H1 (cell line): ENCODE data around the gene MCC. TPM values are rescaled to one million over a fixed set of nuclear protein-coding genes. Genes with fewer than 3 reads are reported as not detected.

Source experiments
- CTCF ChIA-PET: fragments of 300-600 bp; sonication (Branson Sonifier 250); formaldehyde crosslinking; loops from one replicate; lab custom pipeline; 2021; ENCODE audit not compliant: partially characterized antibody; lab: Charles Lee
- POLR2A ChIA-PET: fragments of 300-600 bp; sonication (Branson Sonifier 250); formaldehyde crosslinking; loops from one replicate; lab custom pipeline; 2021; ENCODE audit warnings: inconsistent platforms; ENCODE audit not compliant: partially characterized antibody; lab: Charles Lee
- DNase-seq, 2 experiments: peaks; one replicate each; pipeline versions ENCODE4 v3.0.0 to v3.0.0-alpha.2; 2010 to 2022; ENCODE audit warnings: low spot score in 2 of 2, low read depth in 1 of 2, mixed read lengths in 1 of 2
- FAIRE-seq: peaks from 2 replicates; lab custom pipeline; 2011; peaks lifted over from hg19 to GRCh38; lab: Jason Lieb, UNC
- H2AFZ ChIP-seq: 2 replicates; pipeline ENCODE4 v1.8.1; 2012; ENCODE audit warnings: low read length, inconsistent platforms
- H2AK5ac ChIP-seq: 2 replicates; pipeline ENCODE4 v1.6.1; 2013; ENCODE audit warnings: low read depth, low read length
- H2BK120ac ChIP-seq: replicated peaks from 2 replicates; pipeline ENCODE3; 2013; ENCODE audit warnings: low read depth, low read length, inconsistent platforms
- H2BK12ac ChIP-seq: 2 replicates; pipeline ENCODE4 v1.6.1; 2013; ENCODE audit warnings: low read depth, low read length
- H2BK15ac ChIP-seq: 2 replicates; pipeline ENCODE4 v1.6.1; 2013; ENCODE audit warnings: low read length
- H2BK20ac ChIP-seq: 2 replicates; pipeline ENCODE4 v1.6.1; 2013; ENCODE audit warnings: low read length
- H2BK5ac ChIP-seq: 2 replicates; pipeline ENCODE4 v1.6.1; 2013; ENCODE audit warnings: low read depth, low read length
- H3K14ac ChIP-seq: 2 replicates; pipeline ENCODE4 v1.6.1; 2013; ENCODE audit warnings: inconsistent platforms; ENCODE audit not compliant: insufficient read length
- H3K18ac ChIP-seq: 2 replicates; pipeline ENCODE4 v1.6.1; 2013; ENCODE audit warnings: low read length; ENCODE audit errors: extremely low read depth
- H3K23ac ChIP-seq: 2 replicates; pipeline ENCODE4 v1.6.1; 2013; ENCODE audit warnings: inconsistent platforms; ENCODE audit not compliant: insufficient read length
- H3K23me2 ChIP-seq: 2 replicates; pipeline ENCODE4 v1.6.1; 2013; ENCODE audit warnings: low read depth, low read length
- H3K27ac ChIP-seq: 2 replicates; pipeline ENCODE4 v1.6.1; 2011; ENCODE audit warnings: low read depth, low read length, inconsistent platforms
- H3K27me3 ChIP-seq, 4 experiments: replicated peaks in 1 of 4; 1 replicate in 1 of 4; 2 replicates in 3 of 4; pipeline versions ENCODE4 v1.6.1 to v1.8.1; 2011 to 2013; ENCODE audit warnings: low read length in 3 of 4, mild to moderate bottlenecking in 3 of 4, inconsistent platforms in 2 of 4, mixed read lengths in 2 of 4, moderate library complexity in 1 of 4; ENCODE audit not compliant: control insufficient read depth in 3 of 4, insufficient read depth in 3 of 4; ENCODE audit errors: extremely low read depth in 1 of 4
- H3K36me3 ChIP-seq, 4 experiments: 2 replicates each; pipeline versions ENCODE4 v1.6.1 to v1.8.1; 2011 to 2013; ENCODE audit warnings: mild to moderate bottlenecking in 4 of 4, low read length in 3 of 4, moderate library complexity in 2 of 4, control low read depth in 1 of 4, inconsistent platforms in 1 of 4; ENCODE audit not compliant: insufficient read depth in 4 of 4, control insufficient read depth in 2 of 4
- H3K4ac ChIP-seq: replicated peaks from 2 replicates; pipeline ENCODE3; 2013; ENCODE audit warnings: low read length, low read depth, mixed read lengths, inconsistent platforms; ENCODE audit not compliant: insufficient read length
- H3K4me1 ChIP-seq, 4 experiments: replicated peaks in 1 of 4; 1 replicate in 1 of 4; 2 replicates in 3 of 4; pipeline versions ENCODE4 v1.6.1 to v1.8.1; 2011 to 2013; ENCODE audit warnings: low read length in 3 of 4, inconsistent platforms in 2 of 4, mixed read lengths in 1 of 4; ENCODE audit not compliant: insufficient read depth in 4 of 4, control insufficient read depth in 3 of 4
- H3K4me2 ChIP-seq, 2 experiments: 2 replicates each; pipeline versions ENCODE4 v1.6.1 to v1.8.1; 2011 to 2013; ENCODE audit warnings: low read depth in 2 of 2, low read length in 2 of 2, control low read depth in 1 of 2, inconsistent platforms in 1 of 2, mild to moderate bottlenecking in 1 of 2; ENCODE audit not compliant: insufficient read depth in 1 of 2
- H3K4me3 ChIP-seq, 4 experiments: fragments of 200-600, 300-600 bp in 1 of 4; sonication (generic), shearing (Covaris generic), sonication (Bioruptor Twin) in 1 of 4; 2 replicates each; pipeline versions ENCODE4 v1.5.1 to v1.8.1; 2011 to 2016; ENCODE audit warnings: low read length in 4 of 4, low read depth in 3 of 4, control low read depth in 2 of 4, inconsistent platforms in 2 of 4, mild to moderate bottlenecking in 2 of 4, mixed read lengths in 1 of 4, moderate library complexity in 1 of 4; ENCODE audit not compliant: insufficient read depth in 2 of 4; ENCODE audit errors: extremely low read depth in 1 of 4
- H3K56ac ChIP-seq: replicated peaks from 2 replicates; pipeline ENCODE3; 2013; ENCODE audit warnings: low read depth, mild to moderate bottlenecking, mixed read lengths, low read length, inconsistent platforms; ENCODE audit not compliant: insufficient read length
- H3K79me1 ChIP-seq: 2 replicates; pipeline ENCODE4 v1.6.1; 2013; ENCODE audit warnings: low read depth, low read length, control low read depth
- H3K79me2 ChIP-seq, 2 experiments: 2 replicates each; pipeline versions ENCODE4 v1.6.1 to v1.8.1; 2012 to 2013; ENCODE audit warnings: low read length in 2 of 2, mild to moderate bottlenecking in 2 of 2, inconsistent platforms in 1 of 2; ENCODE audit not compliant: insufficient read depth in 2 of 2, control insufficient read depth in 1 of 2
- H3K9ac ChIP-seq, 4 experiments: replicated peaks in 1 of 4; 1 replicate in 1 of 4; 2 replicates in 3 of 4; pipeline versions ENCODE4 v1.6.1 to v1.8.1; 2011 to 2013; ENCODE audit warnings: low read depth in 3 of 4, low read length in 3 of 4, control low read depth in 2 of 4, mild to moderate bottlenecking in 2 of 4, moderate library complexity in 2 of 4, inconsistent platforms in 1 of 4; ENCODE audit errors: extremely low read depth in 1 of 4
- H3K9me3 ChIP-seq, 2 experiments: 2 replicates each; pipeline versions ENCODE4 v1.6.1 to v1.8.1; 2012 to 2013; ENCODE audit warnings: mild to moderate bottlenecking in 2 of 2, moderate library complexity in 2 of 2, control low read depth in 1 of 2, inconsistent platforms in 1 of 2, low read depth in 1 of 2, low read length in 1 of 2, mixed read lengths in 1 of 2; ENCODE audit not compliant: insufficient read depth in 2 of 2
- H4K20me1 ChIP-seq, 2 experiments: replicated peaks in 1 of 2; 2 replicates each; pipeline versions ENCODE3 to v1.8.1; 2011 to 2013; ENCODE audit warnings: inconsistent platforms in 2 of 2, low read length in 2 of 2, mild to moderate bottlenecking in 1 of 2; ENCODE audit not compliant: insufficient read depth in 2 of 2, control insufficient read depth in 1 of 2
- H4K5ac ChIP-seq: 2 replicates; pipeline ENCODE4 v1.6.1; 2013; ENCODE audit warnings: low read length, low read depth, mixed read lengths, inconsistent platforms; ENCODE audit not compliant: insufficient read length
- H4K8ac ChIP-seq: 2 replicates; pipeline ENCODE4 v1.8.0; 2013; ENCODE audit warnings: mild to moderate bottlenecking, moderate library complexity, low read length, inconsistent platforms; ENCODE audit not compliant: insufficient read depth; ENCODE audit errors: extremely low read depth
- H4K91ac ChIP-seq: replicated peaks from 2 replicates; pipeline ENCODE3; 2013; ENCODE audit warnings: low read length, mixed read lengths, inconsistent platforms; ENCODE audit not compliant: insufficient read length
- BRCA1 ChIP-seq: IDR thresholded peaks from 2 replicates; pipeline ENCODE4 v1.6.1; 2012; ENCODE audit warnings: low read depth, low read length, improper control_type of control experiment
- CBX5 ChIP-seq: fragments of 300-800, 300-1000 bp; sonication (generic); IDR thresholded peaks from 2 replicates; pipeline ENCODE4 v1.7.1; 2016; ENCODE audit warnings: antibody characterized with exemption, low read length, low read depth
- CHD2 ChIP-seq: IDR thresholded peaks from 2 replicates; pipeline ENCODE4 v1.6.1; 2012; ENCODE audit warnings: low read length, improper control_type of control experiment
- CTBP2 ChIP-seq: IDR thresholded peaks from 2 replicates; pipeline ENCODE4 v1.7.0; 2011; ENCODE audit warnings: borderline replicate concordance, mild to moderate bottlenecking, moderate library complexity, mixed read lengths, low read length; ENCODE audit not compliant: insufficient read depth, insufficient read length
- HDAC6 ChIP-seq: IDR thresholded peaks from one replicate; pipeline ENCODE4 v1.7.1; 2012; ENCODE audit warnings: low read depth, mild to moderate bottlenecking, inconsistent platforms, low read length, moderate library complexity
- NRF1 ChIP-seq: IDR thresholded peaks from 2 replicates; pipeline ENCODE4 v1.6.1; 2011; ENCODE audit warnings: mild to moderate bottlenecking, low read depth, low read length, improper control_type of control experiment
- SIRT6 ChIP-seq: IDR thresholded peaks from one replicate; pipeline ENCODE4 v1.7.1; 2012; ENCODE audit warnings: low read length, inconsistent platforms
- SUZ12 ChIP-seq: fragments of 200-600 bp; sonication (generic); IDR thresholded peaks from 2 replicates; pipeline ENCODE4 v1.6.1; 2012; ENCODE audit warnings: mild to moderate bottlenecking, inconsistent platforms, low read length, moderate library complexity, mixed read lengths
- TBP ChIP-seq: IDR thresholded peaks from 2 replicates; pipeline ENCODE4 v1.6.1; 2011; ENCODE audit warnings: low read depth, low read length, improper control_type of control experiment
- TCF12 ChIP-seq: IDR thresholded peaks from 2 replicates; pipeline ENCODE4 v1.6.1; 2011; ENCODE audit warnings: low read depth, mild to moderate bottlenecking, low read length
- YY1 ChIP-seq: IDR thresholded peaks from 2 replicates; pipeline ENCODE4 v1.6.1; 2011; ENCODE audit warnings: low read depth, mild to moderate bottlenecking, low read length
- WGBS, 2 experiments: shearing (Covaris generic) in 1 of 2; methylation state at CpG; one replicate each; pipeline versions ENCODE4 v1.1.6 to v1.1.7; 2013 to 2015; ENCODE audit warnings: low lambda C conversion rate in 2 of 2, mixed read lengths in 2 of 2, inconsistent platforms in 1 of 2, low coverage in 1 of 2, missing lambda C conversion rate in 1 of 2; ENCODE audit not compliant: insufficient replicate concordance in 2 of 2, insufficient coverage in 1 of 2, insufficient read length in 1 of 2; ENCODE audit errors: extremely low coverage in 1 of 2, missing lambda C conversion rate in 1 of 2; 5-methylcytosine and 5-hydroxymethylcytosine counted together
- polyA plus RNA-seq, 7 experiments: library from polyadenylated mRNA; depleted of rRNA in 3 of 7; stranded (reverse) in 5 of 7; unstranded in 2 of 7; fragments of >200 nt in 5 of 7; fragments of 200-250 nt in 2 of 7; gene quantifications; 1 replicate in 5 of 7; 2 replicates in 1 of 7; 4 replicates in 1 of 7; pipeline versions ENCODE4 v1.2.1 to v1.2.3, GENCODE V29; 2011 to 2013; ENCODE audit warnings: missing spikeins in 2 of 7, mixed read lengths in 2 of 7
- total RNA-seq: library from RNA; stranded (reverse); fragmentation: NEBNext Ultra II Directional; extraction: Animal tissue kit (Norgen Biotek cat#: 25700); gene quantifications from 2 replicates; pipeline ENCODE4 v1.2.1, GENCODE V29; 2021
- TF ChIP-seq, protein P1 (sequence below): IDR thresholded peaks from 2 replicates; pipeline ENCODE4 v1.6.1; 2012; ENCODE audit warnings: inconsistent platforms

Gene MCC
- total and polyA plus RNA-seq, 2 of the 8 experiments (the other 6 are each of a cell fraction or from before 2014, with no cell fraction given), result 2.6 to 18.3 TPM

DNA sequence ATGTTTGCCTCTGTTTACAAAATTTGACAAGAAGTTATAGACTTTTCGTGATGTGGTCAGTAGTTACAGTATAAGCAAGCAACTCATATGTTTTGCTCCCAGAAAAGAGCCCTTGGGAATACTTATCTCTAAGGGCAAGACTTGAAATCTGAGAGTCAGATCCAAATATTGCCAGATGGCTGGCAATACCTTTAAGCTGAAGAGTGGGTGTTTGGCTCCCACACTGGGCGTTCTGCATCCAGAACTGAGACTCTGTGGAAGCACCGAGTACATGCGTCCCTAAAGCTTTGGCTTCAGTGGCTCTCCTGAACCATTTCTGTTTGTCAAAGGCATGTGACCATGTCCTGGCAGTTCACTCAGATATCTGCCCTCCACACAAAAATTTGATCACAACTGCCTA lies 317.5 kb downstream of the MCC start:
- Histone ChIP-seq H3K14ac (no peak overlapping the region), H3K27me3 (no peaks in the 10 kb centered on the region), H2BK5ac (no peak overlapping the region), H2BK12ac (no peak overlapping the region), H3K23ac (no peak overlapping the region), H2AFZ (no peak overlapping the region), H3K9me3 (no peaks in the 10 kb centered on the region), H3K27ac (no peak overlapping the region), H3K4ac (no peak overlapping the region), H4K5ac (no peak overlapping the region), H3K9ac (no peak overlapping the region), H3K56ac (no peak overlapping the region), H3K23me2 (no peaks in the 10 kb centered on the region), H4K91ac (no peak overlapping the region), H2BK120ac (no peak overlapping the region), H3K79me1 (no peaks in the 10 kb centered on the region), H2BK15ac (no peak overlapping the region), H4K8ac (no peak overlapping the region), H3K36me3 (no peaks in the 10 kb centered on the region), H2AK5ac (no peak overlapping the region), H3K18ac (no peak overlapping the region), H3K79me2 (no peaks in the 10 kb centered on the region), H3K4me1 (peaks cover 0 to 4% (median under 1%) of the 10 kb centered on the region in 4 experiments; a peak in 1 of 7 replicates), H3K4me3 (no peak overlapping the region), H4K20me1 (no peaks in the 10 kb centered on the region), H3K4me2 (no peak overlapping the region), H2BK20ac (no peak overlapping the region)
- POLR2A ChIA-PET, result interaction anchor here (0.6 kb wide), 1 partner anchor 354 kb away, joined by 3 read pairs; no protein-coding TSS in a partner anchor
- DNase-seq, result peak in 1 of 2 experiments; percentile 29
- 88% methylated on average over 4 of the region's 4 CpGs; no CpG with 5 or more reads in 1 of the 2 experiments for WGBS, 2 experiments
- FAIRE-seq, result no peak
- CTCF ChIA-PET, result interaction anchor here (1.7 kb wide), 1 partner anchor 10 kb away, joined by 4 read pairs; no protein-coding TSS in a partner anchor
- TF ChIP-seq BRCA1 (no peak), TBP (no peak), CTBP2 (no peak), CHD2 (no peak), SIRT6 (no peak), SUZ12 (no peak), TCF12 (no peak), YY1 (no peak), NRF1 (no peak), HDAC6 (no peak), CBX5 (no peak)
- TF ChIP-seq, protein P1, sequence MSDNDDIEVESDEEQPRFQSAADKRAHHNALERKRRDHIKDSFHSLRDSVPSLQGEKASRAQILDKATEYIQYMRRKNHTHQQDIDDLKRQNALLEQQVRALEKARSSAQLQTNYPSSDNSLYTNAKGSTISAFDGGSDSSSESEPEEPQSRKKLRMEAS, result no peak
